Heart left ventricle (tissue), 16 donors: ENCODE data around the gene FOXP2. TPM values are rescaled to one million over a fixed set of nuclear protein-coding genes. Genes with fewer than 3 reads are reported as not detected.
A peak's percentile ranks its signal among the peaks of the same experiment; 100 is the strongest.

Experiments used
- ATAC-seq, 4 donors: fragments of 200-7000 bp; cut with Tn5 transposase; one replicate each; pipeline ENCODE4 v1.9.1; 2020 to 2022; ENCODE audit warnings: moderate library complexity in 4 of 4, mild to moderate bottlenecking in 3 of 4, moderate number of reproducible peaks in 1 of 4
- DNase-seq, 5 donors: peaks; one replicate each; pipeline ENCODE4 v3.0.0-alpha.2; 2020
- H3K27ac ChIP-seq, 12 donors: fragments of 200-600 bp; sonication (generic) in 4 of 12; one replicate each; pipeline versions ENCODE4 v1.5.0 to v1.8.0; 2016 to 2022; ENCODE audit warnings: mild to moderate bottlenecking in 2 of 12
- H3K27me3 ChIP-seq, 9 donors: fragments of 200-600 bp; sonication (generic) in 2 of 9; one replicate each; pipeline versions ENCODE4 v1.5.1 to v1.8.0; 2016 to 2022; ENCODE audit warnings: mild to moderate bottlenecking in 3 of 9
- H3K36me3 ChIP-seq, 9 donors: fragments of 200-600 bp; sonication (generic) in 2 of 9; one replicate each; pipeline versions ENCODE4 v1.5.0 to v1.8.0; 2018 to 2022; ENCODE audit warnings: mild to moderate bottlenecking in 2 of 9
- H3K4me1 ChIP-seq, 12 donors: fragments of 200-600 bp; sonication (generic) in 4 of 12; one replicate each; pipeline versions ENCODE4 v1.5.0 to v1.8.0; 2016 to 2022; ENCODE audit warnings: mild to moderate bottlenecking in 3 of 12
- H3K4me3 ChIP-seq, 12 donors: fragments of 200-600 bp; sonication (generic) in 4 of 12; one replicate each; pipeline versions ENCODE4 v1.5.0 to v1.8.0; 2017 to 2022; ENCODE audit warnings: mild to moderate bottlenecking in 9 of 12, moderate library complexity in 4 of 12
- H3K9me3 ChIP-seq, 12 donors: fragments of 200-600 bp; sonication (generic) in 4 of 12; one replicate each; pipeline versions ENCODE4 v1.5.0 to v1.8.0; 2016 to 2022; ENCODE audit warnings: mild to moderate bottlenecking in 1 of 12
- CTCF ChIP-seq, 12 donors: fragments of 200-600 bp; sonication (generic) in 4 of 12; IDR thresholded peaks; one replicate each; pipeline versions ENCODE4 v1.5.0 to v1.8.0; 2018 to 2022; ENCODE audit warnings: antibody characterized with exemption in 12 of 12, mild to moderate bottlenecking in 5 of 12
- POLR2A ChIP-seq, 2 donors: fragments of 450-650 bp; IDR thresholded peaks; one replicate each; pipeline ENCODE4 v1.6.1; 2017; ENCODE audit warnings: antibody characterized with exemption in 2 of 2, mild to moderate bottlenecking in 2 of 2, moderate library complexity in 2 of 2
- WGBS, 4 donors: extraction: QIAGEN DNeasy Blood & Tissue Kit in 2 of 4; methylation state at CpG; one replicate each; pipeline versions ENCODE4 v1.1.5 to v1.1.7; 2013 to 2018; 5-methylcytosine and 5-hydroxymethylcytosine counted together
- intact Hi-C, 10 donors: fragments of 100-400 bp; cut with DNase I; formaldehyde crosslinking; loops; one replicate each; pipeline versions ENCODE4 v1.11.1 to v1.14.2; 2022
- polyA plus RNA-seq, 2 donors: library from polyadenylated mRNA; stranded (reverse); fragments of 200-250 nt; gene quantifications; one replicate each; pipeline ENCODE4 v1.2.3, GENCODE V29; 2013
- total RNA-seq, 9 donors: library from RNA; depleted of rRNA in 2 of 9; stranded (reverse); fragments of >200 nt in 2 of 9; fragmentation: NEBNext Ultra II Directional in 3 of 9; extraction: Animal tissue kit (Norgen Biotek cat#: 25700) in 3 of 9; gene quantifications; one replicate each; pipeline versions ENCODE4 v1.1.0 to v1.2.4, GENCODE V29; 2016 to 2023
- donor health status: ischemic (EF 13 %, LVEDD 7.1; RV severe dilation, severe dysfunction).
- donor health status: healthy with polysubstance abuse.
- donor health status: DM: no; HTN: yes; CAD: no.
- donor health status: DM: no; HTN: no; CAD: no.
- donor health status: ischemic (EF 25% LVEDD 6.9; RV normal size, moderate dysfunction).
- donor health status: ischemic (EF 25% LVEDD 5.7; RV mildly dilated, moderate dysfunction).
- donor health status: healthy.
- donor health status: DM: yes; HTN: yes; CAD: no.
- donor health status: ischemic (EF 35%, LVEDD 5.7; RV mildly dilated, moderate dysfunction).
- donor health status: nonischemic (EF 11% LVEDD 7.7; RV severe dilation, severe dysfunction).
- donor health status: DM: yes; HTN: yes; CAD: no.
- donor health status: PGD.
- donor health status: ischemic (EF 29% LVEDD 5.4; RV normal size, mild dysfunction).
- donor health status: nonischemic (EF 23%, LVEDD 6.1; RV moderate dilation, normal function).

FOXP2 gene
- total and polyA plus RNA-seq, 11 donors = 0.25 to 3.7 (median 1.9) TPM

DNA sequence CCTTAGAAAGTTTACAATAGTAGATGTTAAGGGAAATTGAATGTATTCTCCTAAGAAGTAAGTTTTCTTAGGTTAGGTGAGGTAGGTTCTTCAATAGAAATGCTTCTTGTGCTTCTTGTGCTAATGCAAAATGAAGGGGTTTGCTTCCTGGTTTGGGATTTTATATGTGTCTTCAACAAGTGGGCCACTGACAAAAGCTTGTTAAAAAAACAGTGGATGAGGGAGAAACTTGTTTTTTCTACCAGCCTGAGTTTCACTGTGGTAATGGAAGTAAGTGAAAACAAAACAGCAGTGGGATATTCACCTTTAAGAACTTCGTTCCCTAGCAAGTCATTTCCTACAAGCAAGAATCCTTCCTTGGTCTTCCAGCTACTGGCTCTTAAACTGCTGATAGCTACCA is 107.5 kb downstream of the FOXP2 start:
- no peak overlapping the region for H3K4me3 ChIP-seq
- ATAC-seq (no peak), DNase-seq (no peak)
- H3K4me1 ChIP-seq = peaks cover 0 to 6% (median 0%) of the 10 kb centered on the region in 12 donors
- no peaks in the 10 kb centered on the region for H3K27me3 ChIP-seq
- H3K36me3 ChIP-seq = no peaks in the 10 kb centered on the region
- 71 to 78% (median 76%) methylated on average over 1 of the region's 1 CpG for WGBS, 4 donors
- peaks cover 0 to 6% (median 0%) of the 10 kb centered on the region in 12 donors for H3K9me3 ChIP-seq
- no peak overlapping the region for H3K27ac ChIP-seq
- TF ChIP-seq POLR2A (IDR thresholded peaks at IDR 0.05) (no peak), CTCF (IDR thresholded peaks at IDR 0.05) (no peak)
- intact Hi-C loops = no loop called here

DNA sequence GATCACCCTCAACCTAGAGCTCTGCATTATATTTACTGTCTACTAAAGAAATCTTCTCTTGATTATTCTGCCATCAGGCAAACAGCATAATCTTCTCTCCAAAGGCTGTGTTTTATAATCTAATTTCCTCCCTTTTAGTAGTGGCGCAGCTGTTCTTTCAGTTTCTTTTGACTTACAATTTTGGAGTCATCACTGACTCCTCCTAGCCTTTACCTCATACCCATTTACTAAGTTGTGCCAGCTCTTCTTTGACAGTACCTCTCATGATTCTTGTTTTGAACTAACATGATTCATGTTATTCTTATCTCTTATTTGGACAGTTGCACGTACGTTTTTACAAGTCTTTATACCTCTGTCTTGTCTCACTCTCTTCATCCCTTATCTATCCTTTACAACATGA is 113.0 kb downstream of the FOXP2 start:
- ATAC-seq (peak in 1 of 4 donors; percentile 26), DNase-seq (no peak)
- Histone ChIP-seq H3K36me3 (no peaks in the 10 kb centered on the region), H3K4me1 (no peaks in the 10 kb centered on the region), H3K4me3 (peak overlapping the region in 2 of 12 donors; percentile 1 to 8), H3K27ac (peak overlapping the region in 2 of 12 donors; percentile 27 to 52), H3K27me3 (no peaks in the 10 kb centered on the region), H3K9me3 (no peaks in the 10 kb centered on the region)
- WGBS, 4 donors = 38 to 50% (median 44%) methylated on average over 3 of the region's 3 CpGs
- intact Hi-C loops = no loop called here
- TF ChIP-seq POLR2A (IDR thresholded peaks at IDR 0.05) = no peak
- TF ChIP-seq CTCF (IDR thresholded peaks at IDR 0.05) = no peak

- 57 to 69% (median 65%) methylated on average over 5 of the region's 5 CpGs for WGBS, 4 donors
- Histone ChIP-seq H3K27me3 (no peaks in the 10 kb centered on the region), H3K9me3 (no peaks in the 10 kb centered on the region), H3K4me1 (no peaks in the 10 kb centered on the region), H3K4me3 (no peak overlapping the region), H3K36me3 (no peaks in the 10 kb centered on the region), H3K27ac (peak overlapping the region in 1 of 12 donors; percentile 13)
- DNase-seq = no peak
- TF ChIP-seq POLR2A (IDR thresholded peaks at IDR 0.05) (no peak), CTCF (IDR thresholded peaks at IDR 0.05) (no peak)
- no peak for ATAC-seq
- intact Hi-C loops = loop anchor here in 1 of 10 donors (10.0 kb wide), 1 partner anchor 435 kb away; no protein-coding TSS in a partner anchor
Observed at GRCh38 chr7:114530057-114530611, 115.5 kb downstream of the FOXP2 start.

- no peaks in the 10 kb centered on the region for H3K9me3 ChIP-seq
- no peak overlapping the region for H3K4me3 ChIP-seq
- H3K4me1 ChIP-seq = no peaks in the 10 kb centered on the region
- H3K27ac ChIP-seq = no peak overlapping the region
- DNase-seq = no peak
- TF ChIP-seq CTCF (IDR thresholded peaks at IDR 0.05) (no peak), POLR2A (IDR thresholded peaks at IDR 0.05) (no peak)
- no peak for ATAC-seq
- no peaks in the 10 kb centered on the region for H3K27me3 ChIP-seq
- no peaks in the 10 kb centered on the region for H3K36me3 ChIP-seq
- intact Hi-C loops = loop anchor here in 1 of 10 donors (10.0 kb wide), 1 partner anchor 437 kb away; no protein-coding TSS in a partner anchor
Observed at GRCh38 chr7:114531326-114531725, 116.7 kb downstream of the FOXP2 start.
